ENCODE measurements around the gene BBS1.

Gene BBS1

DNA sequence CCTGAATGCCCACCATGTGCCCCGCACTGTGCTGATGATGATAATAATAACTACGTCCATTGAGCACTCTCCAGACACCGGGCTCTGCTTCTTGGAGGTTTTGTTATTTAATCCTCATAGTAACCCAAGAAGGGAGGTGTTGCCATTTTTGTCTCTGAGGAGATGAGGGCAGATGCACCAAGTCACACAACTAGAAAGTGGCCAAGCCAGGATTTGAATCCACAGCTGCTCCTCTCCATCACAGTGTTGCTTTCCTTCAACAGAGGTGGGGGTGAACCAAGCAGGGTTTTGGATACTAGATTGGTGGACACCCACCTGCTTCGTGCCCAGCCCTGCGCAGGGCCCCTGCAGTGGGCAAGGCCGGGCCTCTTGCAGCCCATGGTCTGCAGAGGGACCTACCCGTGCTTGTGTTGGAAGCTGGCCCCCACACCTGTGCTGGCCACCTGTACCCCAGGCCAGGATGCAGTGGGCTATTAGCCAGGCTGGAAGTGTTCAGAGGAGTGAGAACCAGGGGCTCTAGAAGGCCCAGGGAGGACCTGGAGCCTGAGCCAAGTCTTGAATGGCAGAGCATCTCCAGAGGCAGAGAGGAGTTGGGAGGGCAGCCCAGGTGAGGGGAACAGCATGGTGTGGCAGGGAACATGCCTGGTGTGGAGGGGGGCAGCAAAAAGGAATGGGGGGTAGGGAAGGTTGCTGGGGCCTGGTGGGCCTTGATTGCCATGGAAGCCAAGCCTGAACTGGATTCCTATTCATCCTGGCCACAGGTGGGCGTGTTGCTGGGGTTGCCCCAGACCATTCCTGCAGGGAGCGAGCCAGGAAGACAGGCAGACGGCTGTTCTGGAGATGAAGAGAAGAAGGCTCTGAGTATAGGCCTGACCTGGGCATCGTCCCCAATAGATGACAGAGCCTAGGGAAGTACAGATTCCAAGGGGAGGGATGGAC is 32.9 kb upstream of the BBS1 start:
- no peak for DNase-seq (ENCODE audit: low read depth in 2 of 2)

- DNase-seq (ENCODE audit: low read depth in 2 of 2) = no peak
Observed at GRCh38 chr11:66478729-66479393, 31.6 kb upstream of the BBS1 start.

DNA sequence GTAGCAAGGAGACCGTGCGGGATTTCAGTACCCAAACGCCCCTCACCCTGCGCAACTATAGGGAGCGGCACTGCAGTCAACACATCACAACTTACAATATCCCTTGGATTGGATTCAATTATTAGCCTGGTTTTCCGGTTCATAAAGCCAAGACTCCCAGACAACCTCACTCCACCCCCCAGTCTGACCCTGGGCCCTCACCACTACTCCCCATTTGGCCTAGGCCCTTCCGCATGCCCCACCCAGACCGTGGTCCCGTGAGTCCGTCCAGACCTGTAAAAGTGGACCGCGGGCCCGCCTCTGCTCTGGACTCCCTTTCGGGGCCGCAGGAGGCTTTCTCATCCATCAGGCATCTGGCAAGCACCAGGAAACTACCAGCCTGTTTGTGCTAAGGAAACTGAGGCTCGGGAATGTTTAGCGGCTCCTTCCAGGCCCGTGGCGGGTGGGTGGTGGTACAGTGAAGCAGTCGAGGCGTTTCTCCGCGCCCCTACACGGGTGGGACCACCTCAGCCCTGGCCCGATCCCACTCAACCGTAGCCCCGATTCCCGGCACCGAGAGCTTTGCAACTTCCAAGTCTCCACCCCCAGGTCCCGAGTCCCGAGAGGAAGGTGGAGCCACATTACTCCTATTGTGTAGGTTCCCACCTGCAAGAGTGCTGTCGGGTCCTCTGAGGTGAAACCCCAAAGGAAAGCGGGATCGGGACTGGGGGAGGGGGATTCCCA is 30.9 kb upstream of the BBS1 start:
- no peak for DNase-seq (ENCODE audit: low read depth in 2 of 2)

DNA sequence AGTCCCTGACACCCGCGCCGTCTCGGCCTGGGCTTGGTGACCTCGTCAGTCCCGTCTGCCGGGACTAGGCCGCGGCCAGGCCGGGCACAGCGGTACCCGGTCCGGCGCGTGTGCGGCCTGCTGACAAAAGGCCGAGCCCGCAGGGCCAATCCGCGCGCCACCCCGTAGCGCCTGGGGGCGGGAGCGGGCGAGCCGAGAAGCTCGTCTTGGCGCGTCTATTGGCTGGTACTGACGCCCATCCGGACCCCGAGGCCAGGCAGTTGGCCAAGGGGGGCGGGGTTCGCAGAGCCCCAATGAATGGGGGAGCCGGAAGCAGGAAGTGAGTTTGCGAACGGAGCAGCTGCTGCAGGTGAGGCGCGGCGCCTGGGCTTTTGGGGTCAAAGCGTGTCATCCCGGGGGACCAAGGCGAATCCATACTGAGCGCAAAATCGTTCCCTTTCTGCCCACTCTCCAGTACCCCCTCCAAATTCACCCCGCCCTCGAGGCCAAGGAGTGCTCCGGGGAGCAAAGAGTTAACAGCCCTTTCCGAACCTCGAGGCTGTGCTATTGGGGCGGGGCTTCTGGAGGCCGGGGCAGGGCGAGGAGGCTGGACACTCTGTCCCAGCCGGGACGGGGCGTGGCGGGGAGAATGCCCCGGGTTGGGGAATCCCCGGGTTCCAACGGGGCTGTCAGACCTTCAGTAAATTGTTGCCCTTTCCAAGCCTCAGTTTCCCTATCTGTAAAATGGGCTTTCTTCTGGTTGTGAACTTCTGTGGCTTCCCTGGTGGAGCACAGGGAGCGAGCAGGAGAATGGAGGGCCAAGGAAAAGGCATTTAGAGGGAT is 30.1 kb upstream of the BBS1 start, which contains the start of gene DPP3:
Gene DPP3 (plus strand): TSS at position 318 of the 822 bp plus-strand sequence. CDS start 1,767 bp downstream, outside the sequence.
- DNase-seq (ENCODE audit: low read depth in 2 of 2) = peak; percentile 90 to 91

GRCh38 chr11:66484806-66485380 is 25.5 kb upstream of the BBS1 start:
- no peak for DNase-seq (ENCODE audit: low read depth in 2 of 2)

- no peak for DNase-seq (ENCODE audit: low read depth in 2 of 2)
Observed at GRCh38 chr11:66488957-66489356, 21.5 kb upstream of the BBS1 start.

DNA sequence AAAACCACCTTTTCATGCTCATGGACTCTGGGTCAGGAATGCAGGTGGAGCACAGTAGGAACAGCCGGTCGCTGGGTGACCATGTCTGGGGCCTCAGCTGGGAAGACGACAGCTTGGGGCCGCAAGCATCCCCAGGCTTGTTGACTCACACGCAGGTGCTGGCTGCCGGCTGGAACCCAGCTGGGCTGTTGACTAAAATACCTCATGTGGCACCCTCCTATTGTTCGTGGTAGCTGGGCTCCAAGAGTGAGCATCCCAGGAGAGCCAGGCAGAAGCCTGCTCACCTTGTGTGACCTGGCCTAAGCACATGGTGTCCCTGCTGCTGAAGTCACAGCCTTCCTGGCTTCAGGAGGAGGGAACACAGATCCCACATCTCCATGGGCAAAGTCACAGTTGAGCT is 20.8 kb upstream of the BBS1 start:
- no peak for DNase-seq (ENCODE audit: low read depth in 2 of 2)

DNA sequence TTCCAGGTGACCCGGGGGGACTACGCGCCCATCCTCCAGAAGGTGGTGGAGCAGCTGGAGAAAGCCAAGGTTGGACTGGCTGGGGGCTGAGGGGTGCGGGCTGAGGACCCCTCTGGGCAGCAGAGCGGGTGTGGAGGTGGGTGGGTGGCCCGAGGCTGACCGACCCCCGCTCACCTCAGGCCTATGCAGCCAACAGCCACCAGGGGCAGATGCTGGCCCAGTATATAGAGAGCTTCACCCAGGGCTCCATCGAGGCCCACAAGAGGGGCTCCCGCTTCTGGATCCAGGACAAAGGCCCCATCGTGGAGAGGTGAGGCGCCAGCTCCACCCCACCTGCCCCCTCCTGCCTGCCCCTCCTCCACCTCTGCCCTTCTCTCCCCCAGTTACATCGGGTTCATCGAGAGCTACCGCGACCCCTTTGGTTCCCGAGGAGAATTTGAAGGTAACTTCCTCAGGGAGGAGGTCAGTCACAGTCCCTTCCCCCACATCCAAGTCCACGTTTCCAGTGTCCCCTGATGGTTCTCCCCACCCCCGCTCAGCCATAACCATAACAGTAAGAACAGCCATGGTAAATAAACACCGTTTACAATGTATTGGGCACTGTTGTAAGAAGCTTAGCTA is 19.0 kb upstream of the BBS1 start:
- DNase-seq (ENCODE audit: low read depth in 2 of 2) = no peak

DNA sequence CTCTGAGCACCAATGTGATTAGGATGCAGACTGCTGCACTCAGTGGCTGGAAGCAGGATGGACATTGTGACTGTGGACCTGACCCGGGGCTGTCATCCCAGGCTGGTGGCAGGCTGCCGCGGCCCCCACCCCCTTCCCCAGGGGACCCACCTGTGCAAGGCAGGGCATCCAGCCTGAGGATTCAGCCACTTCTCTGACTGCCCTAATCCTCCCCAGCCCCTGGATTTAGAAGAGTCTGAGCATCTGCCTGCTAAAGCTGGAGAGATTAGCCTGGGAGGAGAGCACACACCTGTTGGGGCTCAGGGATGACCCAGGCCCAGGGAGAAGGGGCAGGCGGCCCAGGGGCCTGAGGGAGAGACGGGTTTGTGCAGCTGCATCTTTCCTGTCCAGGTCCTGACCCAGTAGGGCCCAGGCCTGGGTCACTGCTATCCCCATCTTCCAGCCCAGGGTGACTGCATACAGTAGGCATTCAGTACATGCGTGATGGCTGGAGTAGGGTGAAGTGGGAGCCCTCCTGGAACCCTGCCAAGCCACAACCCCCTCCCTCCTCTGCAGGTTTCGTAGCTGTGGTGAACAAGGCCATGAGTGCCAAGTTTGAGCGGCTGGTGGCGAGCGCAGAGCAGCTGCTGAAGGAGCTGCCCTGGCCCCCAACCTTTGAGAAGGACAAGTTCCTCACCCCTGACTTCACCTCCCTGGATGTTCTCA is 18.1 kb upstream of the BBS1 start:
- no peak for DNase-seq (ENCODE audit: low read depth in 2 of 2)

DNA sequence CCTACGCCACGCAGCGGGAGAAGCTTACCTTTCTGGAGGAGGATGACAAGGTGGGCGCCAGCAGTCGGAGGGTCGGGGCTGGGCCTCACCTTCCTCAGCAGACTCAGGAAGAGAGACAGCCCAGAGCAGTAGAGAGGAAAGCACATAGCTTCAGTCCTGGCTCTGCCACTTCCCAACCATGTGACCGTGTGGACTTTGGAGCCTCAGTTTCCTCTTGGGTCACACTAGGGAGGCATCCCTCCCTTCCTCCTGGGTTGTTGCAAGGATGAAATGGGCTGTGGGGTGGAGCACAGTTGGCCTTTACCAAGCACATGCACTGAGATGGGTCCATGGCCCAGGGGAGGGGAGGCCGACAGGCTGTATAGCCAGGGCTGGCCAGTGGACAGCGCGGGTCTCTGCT is 17.3 kb upstream of the BBS1 start:
- DNase-seq (ENCODE audit: low read depth in 2 of 2) = no peak

DNA sequence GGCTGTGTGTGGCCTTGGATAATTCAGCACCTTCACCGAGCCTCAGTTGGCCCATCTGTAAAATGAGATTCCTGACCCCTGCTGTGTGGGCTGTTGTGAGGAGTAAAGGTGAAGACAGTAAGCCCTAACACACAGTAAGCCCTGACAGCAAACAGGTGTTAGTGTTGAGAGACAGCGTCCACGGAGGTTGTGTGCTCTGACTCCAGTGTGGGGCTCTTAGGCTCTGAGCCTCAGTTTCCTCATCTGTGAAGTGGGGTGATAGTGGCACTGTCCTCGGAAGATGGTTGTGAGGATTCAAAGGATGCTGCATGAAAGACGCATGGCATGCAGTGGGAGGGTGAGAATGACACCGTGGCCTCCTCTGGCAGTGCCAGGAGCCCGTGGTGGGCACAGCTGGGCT is 16.0 kb upstream of the BBS1 start:
- DNase-seq (ENCODE audit: low read depth in 2 of 2) = no peak

GRCh38 chr11:66494935-66495334 is 15.5 kb upstream of the BBS1 start:
- no peak for DNase-seq (ENCODE audit: low read depth in 2 of 2)

- DNase-seq (ENCODE audit: low read depth in 2 of 2) = no peak
Observed at GRCh38 chr11:66495401-66495854, 15.0 kb upstream of the BBS1 start.

DNA sequence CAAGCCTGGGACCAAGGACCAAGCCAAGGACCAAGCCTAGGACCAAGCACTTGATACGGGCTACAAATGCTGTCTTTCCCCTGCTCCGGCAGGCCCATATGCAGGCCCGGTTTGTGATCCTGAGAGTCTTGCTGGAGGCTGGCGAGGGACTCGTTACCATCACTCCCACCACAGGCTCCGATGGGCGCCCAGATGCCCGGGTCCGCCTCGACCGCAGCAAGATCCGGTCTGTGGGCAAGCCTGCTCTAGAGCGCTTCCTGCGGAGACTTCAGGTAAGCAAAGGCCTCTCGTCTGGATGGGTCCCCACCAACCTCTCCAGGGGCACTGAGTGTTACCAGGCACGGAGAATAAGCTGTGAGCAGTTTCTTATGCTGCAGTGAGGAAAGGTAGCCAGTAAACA is 13.2 kb upstream of the BBS1 start:
- no peak for DNase-seq (ENCODE audit: low read depth in 2 of 2)

GRCh38 chr11:66498506-66498905 is 11.9 kb upstream of the BBS1 start:
- no peak for DNase-seq (ENCODE audit: low read depth in 2 of 2)

DNA sequence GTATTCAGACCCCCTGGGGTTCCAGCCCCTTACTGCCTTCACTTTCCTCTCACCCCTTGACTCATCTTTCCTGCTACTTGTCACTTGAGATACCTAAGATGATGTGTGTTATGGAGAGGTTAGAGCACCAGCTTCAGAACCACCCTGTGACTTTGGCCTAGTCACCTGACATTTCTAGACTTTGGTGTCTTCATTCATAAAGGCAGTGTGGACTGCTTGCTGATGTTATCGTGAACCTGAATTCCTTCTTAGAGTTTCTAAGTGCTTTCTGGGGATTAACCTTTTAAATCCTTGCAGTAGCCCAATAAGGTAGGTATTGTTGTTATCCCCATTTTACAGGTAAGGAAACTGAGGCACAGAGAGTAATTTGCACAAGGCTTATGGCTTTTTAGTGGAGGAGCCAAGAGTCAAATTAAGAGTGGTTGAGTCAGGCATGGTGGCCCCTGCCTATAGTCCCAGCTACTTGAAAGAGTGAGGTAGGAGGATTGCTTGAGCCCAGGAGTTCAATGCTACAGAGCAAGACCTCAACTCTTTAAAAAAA is 5.1 kb upstream of the BBS1 start:
- no peak for DNase-seq (ENCODE audit: low read depth in 2 of 2)

- DNase-seq (ENCODE audit: low read depth in 2 of 2) = no peak
Observed at GRCh38 chr11:66509131-66509561, 1.3 kb upstream of the BBS1 start.

DNA sequence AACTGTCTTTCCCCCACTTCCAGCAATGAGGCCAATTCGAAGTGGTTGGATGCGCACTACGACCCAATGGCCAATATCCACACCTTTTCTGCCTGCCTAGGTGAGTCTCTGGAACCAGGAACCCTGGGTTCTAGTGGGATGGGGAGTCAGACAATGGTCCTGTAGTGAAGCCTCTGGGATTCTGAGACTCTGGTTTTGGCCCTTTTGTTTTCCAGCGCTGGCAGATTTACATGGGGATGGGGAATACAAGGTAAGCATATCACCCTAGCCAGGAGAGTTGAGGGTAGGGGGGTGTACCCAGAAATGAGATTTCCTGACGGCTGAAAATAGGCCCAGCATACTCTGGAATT is 530 bp downstream of the BBS1 start:
- DNase-seq (ENCODE audit: low read depth in 2 of 2) = no peak

DNA sequence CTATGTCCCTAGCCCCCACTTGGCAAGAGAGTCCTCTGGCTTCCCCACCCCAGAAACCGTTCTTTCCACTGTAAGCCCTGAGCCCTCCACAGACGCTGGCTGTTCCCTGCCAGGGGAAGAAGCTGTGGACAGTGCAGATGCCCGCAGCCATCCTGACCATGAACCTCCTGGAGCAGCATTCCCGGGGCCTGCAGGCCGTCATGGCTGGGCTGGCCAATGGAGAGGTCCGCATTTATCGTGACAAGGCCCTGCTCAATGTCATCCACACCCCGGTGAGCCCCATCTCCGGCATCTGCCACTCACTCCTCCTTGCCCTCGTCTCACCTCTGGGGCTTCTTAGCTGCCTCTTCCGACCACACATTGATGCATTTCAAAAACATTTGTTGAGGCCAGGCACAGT is 13.2 kb downstream of the BBS1 start:
- DNase-seq (ENCODE audit: low read depth in 2 of 2) = no peak
